ENCODE results near the gene CAMK4.

DNA sequence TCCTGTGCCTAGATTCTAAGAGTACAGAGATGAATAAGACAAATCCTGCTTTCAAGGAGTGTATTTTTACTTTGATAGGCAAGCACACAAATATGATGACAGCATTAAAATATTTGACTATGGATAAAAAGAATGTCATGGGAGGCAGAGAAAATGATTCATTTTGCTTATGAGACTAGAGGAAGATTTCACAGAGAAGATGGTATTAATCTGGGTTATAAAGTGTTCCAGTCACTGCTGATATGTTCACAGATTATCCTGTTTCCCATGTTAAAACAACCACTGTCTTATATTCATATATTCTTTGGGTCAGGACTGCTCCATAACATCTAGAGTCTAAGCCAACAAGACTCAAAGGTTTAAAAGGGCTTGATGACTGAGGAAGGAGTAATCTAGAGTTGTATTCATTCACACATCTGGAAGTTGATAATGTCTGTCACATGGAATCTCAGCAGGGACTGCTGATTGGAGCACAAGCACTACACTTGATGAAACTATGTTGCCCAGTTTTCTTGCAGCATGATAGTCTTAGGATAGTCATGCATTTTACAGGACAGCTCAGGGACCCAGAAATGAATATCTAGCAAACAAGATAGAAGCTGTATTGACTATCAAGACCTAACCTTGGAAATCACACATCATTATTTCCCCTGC lies 208.8 kb downstream of the CAMK4 start:
- TF ChIP-seq, protein P1, sequence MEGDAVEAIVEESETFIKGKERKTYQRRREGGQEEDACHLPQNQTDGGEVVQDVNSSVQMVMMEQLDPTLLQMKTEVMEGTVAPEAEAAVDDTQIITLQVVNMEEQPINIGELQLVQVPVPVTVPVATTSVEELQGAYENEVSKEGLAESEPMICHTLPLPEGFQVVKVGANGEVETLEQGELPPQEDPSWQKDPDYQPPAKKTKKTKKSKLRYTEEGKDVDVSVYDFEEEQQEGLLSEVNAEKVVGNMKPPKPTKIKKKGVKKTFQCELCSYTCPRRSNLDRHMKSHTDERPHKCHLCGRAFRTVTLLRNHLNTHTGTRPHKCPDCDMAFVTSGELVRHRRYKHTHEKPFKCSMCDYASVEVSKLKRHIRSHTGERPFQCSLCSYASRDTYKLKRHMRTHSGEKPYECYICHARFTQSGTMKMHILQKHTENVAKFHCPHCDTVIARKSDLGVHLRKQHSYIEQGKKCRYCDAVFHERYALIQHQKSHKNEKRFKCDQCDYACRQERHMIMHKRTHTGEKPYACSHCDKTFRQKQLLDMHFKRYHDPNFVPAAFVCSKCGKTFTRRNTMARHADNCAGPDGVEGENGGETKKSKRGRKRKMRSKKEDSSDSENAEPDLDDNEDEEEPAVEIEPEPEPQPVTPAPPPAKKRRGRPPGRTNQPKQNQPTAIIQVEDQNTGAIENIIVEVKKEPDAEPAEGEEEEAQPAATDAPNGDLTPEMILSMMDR (IDR thresholded peaks at IDR 0.05): no peak
- no peak for TF ChIP-seq ZNF232 (CRISPR knock-in tag; IDR thresholded peaks at IDR 0.05)
- TF ChIP-seq, protein P2, sequence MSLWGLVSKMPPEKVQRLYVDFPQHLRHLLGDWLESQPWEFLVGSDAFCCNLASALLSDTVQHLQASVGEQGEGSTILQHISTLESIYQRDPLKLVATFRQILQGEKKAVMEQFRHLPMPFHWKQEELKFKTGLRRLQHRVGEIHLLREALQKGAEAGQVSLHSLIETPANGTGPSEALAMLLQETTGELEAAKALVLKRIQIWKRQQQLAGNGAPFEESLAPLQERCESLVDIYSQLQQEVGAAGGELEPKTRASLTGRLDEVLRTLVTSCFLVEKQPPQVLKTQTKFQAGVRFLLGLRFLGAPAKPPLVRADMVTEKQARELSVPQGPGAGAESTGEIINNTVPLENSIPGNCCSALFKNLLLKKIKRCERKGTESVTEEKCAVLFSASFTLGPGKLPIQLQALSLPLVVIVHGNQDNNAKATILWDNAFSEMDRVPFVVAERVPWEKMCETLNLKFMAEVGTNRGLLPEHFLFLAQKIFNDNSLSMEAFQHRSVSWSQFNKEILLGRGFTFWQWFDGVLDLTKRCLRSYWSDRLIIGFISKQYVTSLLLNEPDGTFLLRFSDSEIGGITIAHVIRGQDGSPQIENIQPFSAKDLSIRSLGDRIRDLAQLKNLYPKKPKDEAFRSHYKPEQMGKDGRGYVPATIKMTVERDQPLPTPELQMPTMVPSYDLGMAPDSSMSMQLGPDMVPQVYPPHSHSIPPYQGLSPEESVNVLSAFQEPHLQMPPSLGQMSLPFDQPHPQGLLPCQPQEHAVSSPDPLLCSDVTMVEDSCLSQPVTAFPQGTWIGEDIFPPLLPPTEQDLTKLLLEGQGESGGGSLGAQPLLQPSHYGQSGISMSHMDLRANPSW (CRISPR knock-in tag; conservative IDR thresholded peaks at IDR 0.05; ENCODE audit: low read depth): no peak
- TF ChIP-seq, protein P3, sequence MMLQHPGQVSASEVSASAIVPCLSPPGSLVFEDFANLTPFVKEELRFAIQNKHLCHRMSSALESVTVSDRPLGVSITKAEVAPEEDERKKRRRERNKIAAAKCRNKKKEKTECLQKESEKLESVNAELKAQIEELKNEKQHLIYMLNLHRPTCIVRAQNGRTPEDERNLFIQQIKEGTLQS (CRISPR knock-in tag; conservative IDR thresholded peaks at IDR 0.05): no peak
- no peak for TF ChIP-seq IRF2 (CRISPR knock-in tag; IDR thresholded peaks at IDR 0.05; ENCODE audit: borderline replicate concordance, low read depth)
